Thyroid gland (tissue), 4 donors: ENCODE measurements around the gene UBE2L3. TPM values are rescaled to one million over a fixed set of nuclear protein-coding genes. Genes with fewer than 3 reads are reported as not detected.

Source experiments
- DNase-seq, 2 donors: peaks; one replicate each; pipeline ENCODE4 v3.0.0-alpha.2; 2019
- H3K27ac ChIP-seq, 3 donors: fragments of 200-600 bp; sonication (generic); 1 replicate in 2 of 3; 2 replicates in 1 of 3; pipeline ENCODE4 v1.5.1; 2016 to 2019; ENCODE audit warnings: mild to moderate bottlenecking in 1 of 3, moderate library complexity in 1 of 3
- H3K27me3 ChIP-seq: fragments of 200-600 bp; sonication (generic); one replicate; pipeline ENCODE4 v1.5.1; 2019
- H3K36me3 ChIP-seq, 2 donors: fragments of 200-600 bp; sonication (generic); one replicate each; pipeline ENCODE4 v1.5.1; 2016 to 2019
- H3K4me1 ChIP-seq, 2 donors: fragments of 200-600 bp; sonication (generic); one replicate each; pipeline ENCODE4 v1.5.1; 2017 to 2019
- H3K4me3 ChIP-seq, 3 donors: fragments of 200-600 bp; sonication (generic); replicated peaks in 1 of 3; 1 replicate in 2 of 3; 2 replicates in 1 of 3; pipeline ENCODE4 v1.5.1; 2016; ENCODE audit warnings: mild to moderate bottlenecking in 1 of 3
- H3K9me3 ChIP-seq: fragments of 200-600 bp; sonication (generic); one replicate; pipeline ENCODE4 v1.5.1; 2017
- POLR2A ChIP-seq, 2 donors: fragments of 450-650 bp; IDR thresholded peaks; one replicate each; pipeline ENCODE4 v1.6.1; 2017; ENCODE audit warnings: antibody characterized with exemption in 2 of 2, mild to moderate bottlenecking in 2 of 2, moderate library complexity in 1 of 2
- WGBS, 2 donors: methylation state at CpG; one replicate each; pipeline ENCODE4 v1.1.5; 2017; 5-methylcytosine and 5-hydroxymethylcytosine counted together
- intact Hi-C: fragments of 100-400 bp; cut with DNase I; formaldehyde crosslinking; loops from one replicate; pipeline ENCODE4 v1.15.1; 2023
- total RNA-seq, 4 donors: library from RNA; depleted of rRNA; stranded (reverse); fragments of >200 nt; gene quantifications; one replicate each; pipeline ENCODE4 v1.2.3, GENCODE V29; 2016
- TF ChIP-seq, protein P1 (sequence below), 6 experiments: fragments of 200-600 bp in 3 of 6; fragments of 450-650 bp in 3 of 6; sonication (generic) in 3 of 6; IDR thresholded peaks; one replicate each; pipeline ENCODE4 v1.5.1; 2016 to 2019; ENCODE audit warnings: antibody characterized with exemption in 6 of 6, mild to moderate bottlenecking in 2 of 6, inconsistent platforms in 1 of 6, moderate library complexity in 1 of 6

UBE2L3 gene
- total RNA-seq, 4 donors from 2014 or later = 38.2 to 61.9 (median 47.5) TPM

DNA sequence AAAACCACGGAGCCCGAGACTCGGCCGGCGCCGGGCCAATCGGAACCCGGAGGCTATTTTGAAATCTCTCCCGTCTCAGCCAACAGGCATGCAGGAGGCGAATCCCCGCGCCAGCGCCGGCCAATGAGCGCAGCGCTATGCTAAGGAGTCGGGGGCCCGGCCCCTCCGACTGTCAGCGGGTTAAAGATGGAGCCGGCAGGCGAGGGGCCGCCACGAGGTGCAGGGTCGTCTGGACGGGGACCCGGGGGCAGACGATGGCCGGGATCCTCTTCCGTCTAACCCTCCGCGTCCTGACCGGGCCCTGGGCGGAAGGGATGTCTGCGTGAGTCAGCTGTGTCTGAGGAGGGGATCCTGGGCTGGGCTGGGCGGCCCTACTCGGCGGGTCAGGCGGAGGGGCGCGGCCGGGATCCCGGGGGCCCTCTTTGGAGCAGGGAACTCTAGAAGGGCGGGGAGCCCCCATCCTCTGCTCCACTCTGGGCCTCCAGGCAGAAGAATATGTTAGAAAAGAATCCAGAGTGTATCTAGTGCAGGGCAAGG, 84.6 kb downstream of the UBE2L3 start:
- Histone ChIP-seq H3K27me3 (no peaks in the 10 kb centered on the region), H3K4me1 (peaks cover 15 to 20% of the 10 kb centered on the region in 2 donors), H3K27ac (no peak overlapping the region), H3K36me3 (peaks cover 0 to 12% of the 10 kb centered on the region in 2 donors), H3K9me3 (no peaks in the 10 kb centered on the region), H3K4me3 (peak overlapping the region; percentile 15 to 30 (median 26))
- intact Hi-C loops = no loop called here
- 1 to 4% methylated on average over 37 to 39 of the region's 44 CpGs for WGBS, 2 donors
- DNase-seq = peak; percentile 87
- no peak for TF ChIP-seq POLR2A (IDR thresholded peaks at IDR 0.05)
- TF ChIP-seq, protein P1, sequence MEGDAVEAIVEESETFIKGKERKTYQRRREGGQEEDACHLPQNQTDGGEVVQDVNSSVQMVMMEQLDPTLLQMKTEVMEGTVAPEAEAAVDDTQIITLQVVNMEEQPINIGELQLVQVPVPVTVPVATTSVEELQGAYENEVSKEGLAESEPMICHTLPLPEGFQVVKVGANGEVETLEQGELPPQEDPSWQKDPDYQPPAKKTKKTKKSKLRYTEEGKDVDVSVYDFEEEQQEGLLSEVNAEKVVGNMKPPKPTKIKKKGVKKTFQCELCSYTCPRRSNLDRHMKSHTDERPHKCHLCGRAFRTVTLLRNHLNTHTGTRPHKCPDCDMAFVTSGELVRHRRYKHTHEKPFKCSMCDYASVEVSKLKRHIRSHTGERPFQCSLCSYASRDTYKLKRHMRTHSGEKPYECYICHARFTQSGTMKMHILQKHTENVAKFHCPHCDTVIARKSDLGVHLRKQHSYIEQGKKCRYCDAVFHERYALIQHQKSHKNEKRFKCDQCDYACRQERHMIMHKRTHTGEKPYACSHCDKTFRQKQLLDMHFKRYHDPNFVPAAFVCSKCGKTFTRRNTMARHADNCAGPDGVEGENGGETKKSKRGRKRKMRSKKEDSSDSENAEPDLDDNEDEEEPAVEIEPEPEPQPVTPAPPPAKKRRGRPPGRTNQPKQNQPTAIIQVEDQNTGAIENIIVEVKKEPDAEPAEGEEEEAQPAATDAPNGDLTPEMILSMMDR (IDR thresholded peaks at IDR 0.05) = no peak

GRCh38 chr22:21652547-21653545, 85.3 kb downstream of the UBE2L3 start:
- H3K36me3 ChIP-seq = peaks cover 0 to 11% of the 10 kb centered on the region in 2 donors
- 24 to 27% methylated on average over 17 to 28 of the region's 40 CpGs for WGBS, 2 donors
- no peak for DNase-seq
- intact Hi-C loops = no loop called here
- TF ChIP-seq, protein P1 (IDR thresholded peaks at IDR 0.05) = no peak
- no peak for TF ChIP-seq POLR2A (IDR thresholded peaks at IDR 0.05)
- H3K4me1 ChIP-seq = peaks cover 18 to 22% of the 10 kb centered on the region in 2 donors
- no peaks in the 10 kb centered on the region for H3K27me3 ChIP-seq
- peak overlapping the region; percentile 15 to 30 (median 26) for H3K4me3 ChIP-seq
- no peak overlapping the region for H3K27ac ChIP-seq
- H3K9me3 ChIP-seq = no peaks in the 10 kb centered on the region

DNA sequence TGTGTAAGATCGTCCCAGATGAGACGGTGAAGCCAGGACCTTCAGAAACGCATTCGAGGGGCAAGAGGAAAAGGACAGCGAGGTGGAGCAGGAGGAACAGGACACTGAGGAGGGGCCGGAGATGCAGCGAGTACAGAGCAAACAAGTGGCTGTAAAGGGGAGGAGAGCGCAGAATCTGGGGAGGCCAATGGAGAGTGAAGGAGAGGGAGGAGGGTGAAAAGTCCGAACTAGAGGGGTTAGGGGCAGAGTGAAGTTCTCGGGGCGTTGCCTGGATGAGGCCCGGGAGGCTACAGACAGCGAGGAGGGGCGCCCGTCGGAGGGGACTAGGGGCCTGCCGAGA, 89.5 kb downstream of the UBE2L3 start:
- Histone ChIP-seq H3K9me3 (no peaks in the 10 kb centered on the region), H3K27me3 (no peaks in the 10 kb centered on the region), H3K27ac (peak overlapping the region in 2 of 3 donors; percentile 9 to 33), H3K4me1 (peaks cover 15 to 16% of the 10 kb centered on the region in 2 donors), H3K36me3 (no peaks in the 10 kb centered on the region), H3K4me3 (no peak overlapping the region)
- 34 to 36% methylated on average over 17 of the region's 17 CpGs for WGBS, 2 donors
- TF ChIP-seq, protein P1 (IDR thresholded peaks at IDR 0.05) = no peak
- TF ChIP-seq POLR2A (IDR thresholded peaks at IDR 0.05) = no peak
- intact Hi-C loops = no loop called here
- no peak for DNase-seq

DNA sequence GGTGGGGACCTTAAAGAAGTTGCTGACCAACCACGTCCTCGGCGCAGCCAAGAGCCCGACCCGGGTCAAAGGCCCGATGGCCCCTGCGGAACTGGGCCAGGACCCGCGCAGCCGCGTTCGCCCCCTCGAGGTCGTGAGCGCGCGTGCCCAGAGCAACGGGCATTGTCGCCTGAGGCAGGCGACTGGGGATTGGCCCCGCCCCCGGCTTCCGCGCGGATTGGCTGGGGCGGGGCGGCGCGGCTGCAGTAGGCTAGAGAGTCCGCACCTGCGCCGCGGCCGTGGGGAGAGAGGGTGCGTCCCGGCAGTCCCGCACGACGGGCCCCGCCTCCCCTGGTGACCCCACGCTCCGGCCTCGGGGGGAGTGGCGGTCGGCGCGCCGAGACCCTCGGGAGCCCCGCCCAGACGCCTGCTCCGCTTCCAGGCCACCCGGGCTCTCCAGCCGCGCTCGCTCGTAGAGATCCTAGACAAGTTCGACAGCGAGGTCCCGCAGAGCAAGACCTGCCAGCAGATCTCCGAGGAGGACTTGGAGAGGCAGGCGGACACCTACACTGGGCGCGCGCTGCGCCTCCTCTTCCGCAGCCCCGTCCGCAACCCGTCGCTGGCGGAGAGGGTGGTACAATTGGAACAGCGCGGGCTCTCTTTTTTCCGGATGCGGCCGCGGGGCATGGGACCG, 90.0 kb downstream of the UBE2L3 start:
- H3K27me3 ChIP-seq = no peaks in the 10 kb centered on the region
- intact Hi-C loops = no loop called here
- H3K36me3 ChIP-seq = no peaks in the 10 kb centered on the region
- H3K9me3 ChIP-seq = no peaks in the 10 kb centered on the region
- 1 to 2% methylated on average over 22 to 25 of the region's 79 CpGs for WGBS, 2 donors
- H3K27ac ChIP-seq = peak overlapping the region in 2 of 3 donors; percentile 9 to 33
- H3K4me3 ChIP-seq = peak overlapping the region; percentile 4 to 48 (median 47)
- TF ChIP-seq, protein P1 (IDR thresholded peaks at IDR 0.05) = peak in 3 of 6 experiments; percentile 17 to 38 (median 32)
- TF ChIP-seq POLR2A (IDR thresholded peaks at IDR 0.05) = peak in 1 of 2 donors; percentile 65
- peaks cover 11 to 12% of the 10 kb centered on the region in 2 donors for H3K4me1 ChIP-seq
- peak; percentile 88 for DNase-seq
